Neural progenitor cell (in vitro differentiated cells): Measurements from ENCODE around the gene CD79A. TPM values are rescaled to one million over a fixed set of nuclear protein-coding genes. Genes with fewer than 3 reads are reported as not detected.
A peak's percentile ranks its signal among the peaks of the same experiment; 100 is the strongest.

Experiments
- DNase-seq: peaks from one replicate; pipeline ENCODE4 v3.0.0-alpha.2; 2016; ENCODE audit warnings: low spot score
- H2AFZ ChIP-seq: fragments of 200-600 bp; sonication (generic); replicated peaks from 2 replicates; pipeline ENCODE4 v1.6.1; 2016; ENCODE audit warnings: antibody characterized with exemption
- H3F3A ChIP-seq: fragments of 200-600 bp; sonication (generic); 2 replicates; pipeline ENCODE4 v1.6.1; 2016; ENCODE audit warnings: antibody characterized with exemption, low read depth
- H3K27ac ChIP-seq: fragments of 200-600 bp; sonication (generic); 2 replicates; pipeline ENCODE4 v1.5.1; 2016; ENCODE audit warnings: mild to moderate bottlenecking
- H3K27me3 ChIP-seq: fragments of 200-600 bp; sonication (generic); 2 replicates; pipeline ENCODE4 v1.6.1; 2016; ENCODE audit warnings: mild to moderate bottlenecking, moderate library complexity
- H3K36me3 ChIP-seq: fragments of 200-600 bp; sonication (generic); 2 replicates; pipeline ENCODE4 v1.5.1; 2016
- H3K4me1 ChIP-seq: fragments of 200-600 bp; sonication (generic); 2 replicates; pipeline ENCODE4 v1.6.1; 2016; ENCODE audit warnings: mixed run types
- H3K4me2 ChIP-seq: fragments of 200-600 bp; sonication (generic); 2 replicates; pipeline ENCODE4 v1.6.1; 2016
- H3K4me3 ChIP-seq: fragments of 200-600 bp; sonication (generic); 2 replicates; pipeline ENCODE4 v1.5.1; 2016
- H3K79me2 ChIP-seq: fragments of 200-600 bp; sonication (generic); 2 replicates; pipeline ENCODE4 v1.6.1; 2016; ENCODE audit warnings: low read depth
- H3K9ac ChIP-seq: fragments of 200-600 bp; sonication (generic); 2 replicates; pipeline ENCODE4 v1.6.1; 2016
- H3K9me3 ChIP-seq: fragments of 200-600 bp; sonication (generic); 2 replicates; pipeline ENCODE4 v1.5.1; 2016; ENCODE audit warnings: low read depth
- H4K20me1 ChIP-seq: fragments of 200-600 bp; sonication (generic); 2 replicates; pipeline ENCODE4 v1.6.1; 2016; ENCODE audit warnings: low read depth
- H3K27ac Mint-ChIP-seq: 3 replicates; pipeline ENCODE4 v1.8.0; 2021; ENCODE audit warnings: mixed read lengths
- H3K27me3 Mint-ChIP-seq: 2 replicates; pipeline ENCODE4 v1.8.0; 2022; ENCODE audit warnings: low read depth, mild to moderate bottlenecking, inconsistent platforms, moderate library complexity, mixed read lengths; ENCODE audit not compliant: insufficient read depth
- H3K36me3 Mint-ChIP-seq: 3 replicates; pipeline ENCODE4 v1.8.0; 2021; ENCODE audit warnings: mixed read lengths
- H3K4me1 Mint-ChIP-seq: 3 replicates; pipeline ENCODE4 v1.8.0; 2021; ENCODE audit warnings: mixed read lengths
- H3K4me3 Mint-ChIP-seq: 3 replicates; pipeline ENCODE4 v1.8.0; 2021; ENCODE audit warnings: mild to moderate bottlenecking, moderate library complexity, mixed read lengths
- H3K9me3 Mint-ChIP-seq: 3 replicates; pipeline ENCODE4 v1.8.0; 2020; ENCODE audit warnings: mixed read lengths
- CTCF ChIP-seq: fragments of 200-600 bp; sonication (generic); IDR thresholded peaks from 2 replicates; pipeline ENCODE4 v1.5.1; 2017; ENCODE audit warnings: antibody characterized with exemption, mild to moderate bottlenecking
- EZH2 ChIP-seq: fragments of 200-600 bp; sonication (generic); IDR thresholded peaks from 2 replicates; pipeline ENCODE4 v1.6.1; 2017; ENCODE audit warnings: antibody characterized with exemption, mild to moderate bottlenecking, moderate library complexity
- EZH2phosphoT487 ChIP-seq: fragments of 200-600 bp; sonication (generic); IDR thresholded peaks from 2 replicates; pipeline ENCODE4 v1.6.1; 2017; ENCODE audit warnings: antibody characterized with exemption
- total RNA-seq: library from RNA; depleted of rRNA; stranded (reverse); fragments of >200 nt; gene quantifications from 2 replicates; pipeline ENCODE4 v1.2.3, GENCODE V29; 2015; ENCODE audit warnings: low replicate concordance

The CD79A gene
- total RNA-seq, 1 donor from 2014 or later: 0.11 TPM

- H3K27me3 Mint-ChIP-seq: peaks cover 18% of the 10 kb centered on the region
- peaks cover 2% of the 10 kb centered on the region for H3K9me3 Mint-ChIP-seq
- no peaks in the 10 kb centered on the region for H3K4me1 ChIP-seq
- H3K36me3 Mint-ChIP-seq: no peaks in the 10 kb centered on the region
- H3K4me3 Mint-ChIP-seq: peak overlapping the region; percentile 22
- H3K27me3 ChIP-seq: peaks cover 98% of the 10 kb centered on the region
- H4K20me1 ChIP-seq: peaks cover 17% of the 10 kb centered on the region
- no peak overlapping the region for H2AFZ ChIP-seq
- H3K9ac ChIP-seq: no peak overlapping the region
- H3K9me3 ChIP-seq: no peaks in the 10 kb centered on the region
- TF ChIP-seq CTCF: no peak
- TF ChIP-seq EZH2: no peak
- TF ChIP-seq EZH2phosphoT487: no peak
- peaks cover 7% of the 10 kb centered on the region for H3K4me1 Mint-ChIP-seq
- peaks cover 30% of the 10 kb centered on the region for H3F3A ChIP-seq
- no peak overlapping the region for H3K27ac ChIP-seq
- H3K4me3 ChIP-seq: no peak overlapping the region
- H3K36me3 ChIP-seq: no peaks in the 10 kb centered on the region
- H3K79me2 ChIP-seq: no peaks in the 10 kb centered on the region
- H3K27ac Mint-ChIP-seq: no peak overlapping the region
- no peak for DNase-seq
- no peak overlapping the region for H3K4me2 ChIP-seq
Observed at GRCh38 chr19:41923045-41923788, 46.1 kb downstream of the CD79A start.

DNA sequence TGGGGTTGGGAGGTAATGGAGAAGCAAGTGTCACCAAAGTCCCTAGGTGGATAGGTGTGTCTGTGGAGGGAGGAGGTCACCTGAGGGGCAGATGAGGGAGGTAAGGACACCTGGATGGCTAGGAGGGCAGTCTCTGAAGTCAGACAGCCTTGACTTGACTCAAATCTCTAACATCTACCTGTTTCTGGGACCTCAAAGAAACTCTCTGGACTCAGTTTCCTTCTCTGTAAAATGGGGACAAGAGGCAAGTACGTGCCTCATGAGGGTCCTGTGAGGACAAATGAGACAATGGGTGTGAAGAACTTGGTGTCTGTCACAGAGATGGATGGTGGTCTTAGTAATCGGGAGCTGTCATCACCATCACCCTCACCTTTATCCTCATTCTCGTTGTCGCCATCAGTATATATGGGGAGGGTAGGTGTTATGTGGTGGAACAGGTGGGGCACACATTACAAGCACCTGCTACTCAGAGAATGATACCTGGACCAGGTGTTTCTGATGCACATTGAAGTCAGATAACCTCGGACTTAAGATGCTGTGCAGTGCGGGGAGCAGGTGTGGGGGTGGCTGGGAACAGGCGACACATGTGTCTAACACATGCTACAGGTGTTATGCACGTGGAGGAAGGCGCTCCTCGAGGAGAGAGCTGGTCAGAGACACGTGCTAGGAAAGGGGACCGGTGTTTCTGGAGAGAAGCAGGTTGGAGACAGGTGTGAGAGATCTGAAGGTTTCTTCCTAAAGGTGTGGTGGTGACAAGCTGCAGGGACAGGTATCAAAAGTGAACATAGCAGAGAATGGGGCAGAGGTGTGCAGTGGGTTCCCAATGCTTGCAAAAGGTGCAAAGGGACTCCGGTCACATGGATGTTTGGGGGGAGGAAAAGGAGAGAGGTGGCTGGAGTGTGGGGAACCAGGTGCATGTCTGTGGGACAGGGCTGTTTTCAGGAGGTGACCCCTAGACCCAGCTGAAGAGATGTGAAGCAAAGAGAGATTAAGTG, 47.4 kb downstream of the CD79A start:
- Histone ChIP-seq H3F3A (peaks cover 30% of the 10 kb centered on the region), H3K79me2 (no peaks in the 10 kb centered on the region), H3K4me1 (peaks cover 5% of the 10 kb centered on the region), H3K27ac (no peak overlapping the region), H4K20me1 (peaks cover 18% of the 10 kb centered on the region), H2AFZ (no peak overlapping the region), H3K9ac (no peak overlapping the region), H3K36me3 (no peaks in the 10 kb centered on the region), H3K9me3 (no peaks in the 10 kb centered on the region), H3K4me3 (no peak overlapping the region), H3K27me3 (peaks cover 98% of the 10 kb centered on the region), H3K4me2 (no peak overlapping the region)
- peaks cover 2% of the 10 kb centered on the region for H3K9me3 Mint-ChIP-seq
- no peaks in the 10 kb centered on the region for H3K36me3 Mint-ChIP-seq
- peaks cover 14% of the 10 kb centered on the region for H3K4me1 Mint-ChIP-seq
- H3K4me3 Mint-ChIP-seq: no peak overlapping the region
- peaks cover 25% of the 10 kb centered on the region for H3K27me3 Mint-ChIP-seq
- no peak overlapping the region for H3K27ac Mint-ChIP-seq
- TF ChIP-seq EZH2 (peak; percentile 44), EZH2phosphoT487 (no peak)
- DNase-seq: no peak

GRCh38 chr19:41925208-41926003, 48.3 kb downstream of the CD79A start:
- no peak overlapping the region for H3K27ac ChIP-seq
- no peak for DNase-seq
- H3K36me3 ChIP-seq: no peaks in the 10 kb centered on the region
- no peak overlapping the region for H2AFZ ChIP-seq
- no peak overlapping the region for H3K4me3 ChIP-seq
- no peak overlapping the region for H3K4me3 Mint-ChIP-seq
- peaks cover 32% of the 10 kb centered on the region for H3F3A ChIP-seq
- H3K27me3 Mint-ChIP-seq: peaks cover 35% of the 10 kb centered on the region
- no peak overlapping the region for H3K9ac ChIP-seq
- H3K4me1 ChIP-seq: peaks cover 5% of the 10 kb centered on the region
- no peaks in the 10 kb centered on the region for H3K79me2 ChIP-seq
- H4K20me1 ChIP-seq: peaks cover 28% of the 10 kb centered on the region
- TF ChIP-seq CTCF (no peak), EZH2phosphoT487 (no peak), EZH2 (no peak)
- peaks cover 2% of the 10 kb centered on the region for H3K9me3 Mint-ChIP-seq
- H3K36me3 Mint-ChIP-seq: no peaks in the 10 kb centered on the region
- peaks cover 98% of the 10 kb centered on the region for H3K27me3 ChIP-seq
- H3K27ac Mint-ChIP-seq: no peak overlapping the region
- peaks cover 14% of the 10 kb centered on the region for H3K4me1 Mint-ChIP-seq
- no peaks in the 10 kb centered on the region for H3K9me3 ChIP-seq
- H3K4me2 ChIP-seq: no peak overlapping the region
